Measurements from ENCODE around the gene P4HB. TPM values are rescaled to one million over a fixed set of nuclear protein-coding genes. Genes with fewer than 3 reads are reported as not detected.
"Not testable (repeated sequence)": the region's sequence is repeated elsewhere in the genome, so short reads cannot be mapped to it uniquely, and the experiment has no call there.

P4HB gene
- total RNA-seq, 6 experiments from 2014 or later, result 790 to 981 (median 910) TPM

GRCh38 chr17:81840826-81841778 lies 19.2 kb downstream of the P4HB start:
- Mint-ChIP-seq H3K27me3 (ENCODE audit: insufficient read depth) (peaks cover 7% of the 10 kb centered on the region; the same call in 1 of the 2 replicates), H3K9me3 (no peaks in the 10 kb centered on the region), H3K4me1 (ENCODE audit: low read depth) (peaks cover 7% of the 10 kb centered on the region), H3K4me3 (no peak overlapping the region), H3K36me3 (ENCODE audit: low read depth) (peaks cover 16% of the 10 kb centered on the region), H3K27ac (no peak overlapping the region)
- no peak for DNase-seq
- TF ChIP-seq CTCF (IDR thresholded peaks at IDR 0.05), result no peak

- H3K27ac Mint-ChIP-seq, result not testable (repeated sequence)
Observed at GRCh38 chr17:81840059-81840458, 20.3 kb downstream of the P4HB start.

GRCh38 chr17:81839301-81839700 lies 21.0 kb downstream of the P4HB start:
- Mint-ChIP-seq H3K36me3 (ENCODE audit: low read depth) (peaks cover 10% of the 10 kb centered on the region), H3K9me3 (no peaks in the 10 kb centered on the region), H3K4me3 (no peak overlapping the region), H3K4me1 (ENCODE audit: low read depth) (peaks cover 7% of the 10 kb centered on the region), H3K27ac (no peak overlapping the region), H3K27me3 (ENCODE audit: insufficient read depth) (peaks cover 3% of the 10 kb centered on the region; the same call in 1 of the 2 replicates)
- no peak for DNase-seq
- no peak for TF ChIP-seq CTCF (IDR thresholded peaks at IDR 0.05)

More at GRCh38 chr17:81840059-81840458, 20.3 kb downstream of the P4HB start:
- not testable (repeated sequence) for H3K27me3 Mint-ChIP-seq (ENCODE audit: insufficient read depth); DNase-seq; H3K9me3 Mint-ChIP-seq; H3K4me3 Mint-ChIP-seq; H3K4me1 Mint-ChIP-seq (ENCODE audit: low read depth)
- H3K36me3 Mint-ChIP-seq (ENCODE audit: low read depth), result peaks cover 16% of the 10 kb centered on the region

- TF ChIP-seq CTCF (IDR thresholded peaks at IDR 0.05), result no peak
- Mint-ChIP-seq H3K4me3 (no peak overlapping the region), H3K9me3 (no peaks in the 10 kb centered on the region), H3K27me3 (ENCODE audit: insufficient read depth) (peaks cover 3% of the 10 kb centered on the region; the same call in 1 of the 2 replicates), H3K4me1 (ENCODE audit: low read depth) (peaks cover 7% of the 10 kb centered on the region), H3K27ac (no peak overlapping the region), H3K36me3 (ENCODE audit: low read depth) (peaks cover 6% of the 10 kb centered on the region)
- no peak for DNase-seq
Observed at GRCh38 chr17:81838753-81839255, 21.5 kb downstream of the P4HB start.

- no peaks in the 10 kb centered on the region for H3K9me3 Mint-ChIP-seq
- H3K27me3 Mint-ChIP-seq (ENCODE audit: insufficient read depth), result peaks cover 3% of the 10 kb centered on the region; the same call in 1 of the 2 replicates
- peak; percentile 73 for DNase-seq
- H3K36me3 Mint-ChIP-seq (ENCODE audit: low read depth), result no peaks in the 10 kb centered on the region; the same call in 1 of the 2 replicates
- no peak for TF ChIP-seq CTCF (IDR thresholded peaks at IDR 0.05)
- H3K4me3 Mint-ChIP-seq, result no peak overlapping the region
- peaks cover 7% of the 10 kb centered on the region for H3K4me1 Mint-ChIP-seq (ENCODE audit: low read depth)
- H3K27ac Mint-ChIP-seq, result peak overlapping the region; percentile 29; the same call in 1 of the 2 replicates
Observed at GRCh38 chr17:81837641-81838040, 22.7 kb downstream of the P4HB start.

GRCh38 chr17:81834831-81835267 lies 25.5 kb downstream of the P4HB start, which contains the start of gene PPP1R27:
Gene PPP1R27 (minus strand): TSS chr17:81835050. CDS start chr17:81834953, 97 bp downstream.
- Mint-ChIP-seq H3K4me3 (peak within 1 kb of the TSS; percentile 87), H3K9me3 (no peaks in the 10 kb centered on the region), H3K27ac (peak within 1 kb of the TSS; percentile 92), H3K36me3 (ENCODE audit: low read depth) (no peaks in the 10 kb centered on the region), H3K4me1 (ENCODE audit: low read depth) (peaks cover 21% of the 10 kb centered on the region), H3K27me3 (ENCODE audit: insufficient read depth) (peaks cover 2% of the 10 kb centered on the region; the same call in 1 of the 2 replicates)
- TF ChIP-seq CTCF (IDR thresholded peaks at IDR 0.05), result no peak
- no peak for DNase-seq
